NCI-H526 (cell line): Measurements from ENCODE around the gene ARMC12.
"Not testable (repeated sequence)": the region's sequence is repeated elsewhere in the genome, so short reads cannot be mapped to it uniquely, and the experiment has no call there.

ENCODE experiments used
- DNase-seq, 2 experiments: peaks; one replicate each; lab custom pipeline; 2025; lab: John Stamatoyannopoulos, UW

Gene ARMC12

DNA sequence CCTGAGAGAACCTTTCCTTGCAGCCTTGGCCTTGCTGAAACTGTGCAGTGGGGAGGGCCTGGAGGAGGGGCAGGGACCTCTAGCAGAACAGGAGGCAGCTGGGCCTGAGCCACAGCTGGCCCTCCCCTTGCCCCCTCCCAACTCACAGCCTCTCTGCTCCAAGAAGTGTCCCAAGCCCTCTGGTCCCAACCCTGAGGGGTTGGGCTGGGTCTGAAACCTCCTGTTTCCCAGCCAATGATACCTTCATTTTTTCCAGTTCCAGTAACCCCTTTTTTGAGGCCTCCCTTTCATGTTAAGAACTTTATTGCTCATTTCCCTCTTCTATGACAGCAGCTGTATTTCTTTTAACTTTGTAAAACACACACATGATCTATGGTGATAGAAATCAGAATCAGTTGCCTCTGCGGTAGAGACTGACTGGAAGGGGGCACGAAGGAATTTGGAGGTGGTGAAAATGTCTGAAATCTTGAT is 17.9 kb upstream of the ARMC12 start:
- DNase-seq: no peak

DNA sequence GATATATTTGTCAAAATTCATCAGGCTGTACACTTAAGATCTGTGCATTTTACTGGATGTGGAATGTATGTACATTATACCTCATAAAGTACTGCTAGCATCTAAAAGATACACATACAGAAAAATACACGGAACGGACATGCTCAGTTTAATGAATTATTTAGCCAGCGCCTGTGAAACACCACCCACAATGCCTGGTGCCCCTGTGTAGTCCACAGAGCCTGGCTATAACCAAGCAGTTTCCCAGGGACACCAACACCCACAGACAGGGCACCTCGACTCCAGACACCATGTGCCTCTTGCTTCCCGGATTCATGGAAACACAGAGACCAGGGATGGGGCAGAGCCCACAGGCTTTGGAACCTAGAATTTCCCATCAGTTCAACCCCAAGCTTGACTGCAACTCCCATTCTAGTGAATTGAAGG is 17.4 kb upstream of the ARMC12 start:
- no peak for DNase-seq

DNA sequence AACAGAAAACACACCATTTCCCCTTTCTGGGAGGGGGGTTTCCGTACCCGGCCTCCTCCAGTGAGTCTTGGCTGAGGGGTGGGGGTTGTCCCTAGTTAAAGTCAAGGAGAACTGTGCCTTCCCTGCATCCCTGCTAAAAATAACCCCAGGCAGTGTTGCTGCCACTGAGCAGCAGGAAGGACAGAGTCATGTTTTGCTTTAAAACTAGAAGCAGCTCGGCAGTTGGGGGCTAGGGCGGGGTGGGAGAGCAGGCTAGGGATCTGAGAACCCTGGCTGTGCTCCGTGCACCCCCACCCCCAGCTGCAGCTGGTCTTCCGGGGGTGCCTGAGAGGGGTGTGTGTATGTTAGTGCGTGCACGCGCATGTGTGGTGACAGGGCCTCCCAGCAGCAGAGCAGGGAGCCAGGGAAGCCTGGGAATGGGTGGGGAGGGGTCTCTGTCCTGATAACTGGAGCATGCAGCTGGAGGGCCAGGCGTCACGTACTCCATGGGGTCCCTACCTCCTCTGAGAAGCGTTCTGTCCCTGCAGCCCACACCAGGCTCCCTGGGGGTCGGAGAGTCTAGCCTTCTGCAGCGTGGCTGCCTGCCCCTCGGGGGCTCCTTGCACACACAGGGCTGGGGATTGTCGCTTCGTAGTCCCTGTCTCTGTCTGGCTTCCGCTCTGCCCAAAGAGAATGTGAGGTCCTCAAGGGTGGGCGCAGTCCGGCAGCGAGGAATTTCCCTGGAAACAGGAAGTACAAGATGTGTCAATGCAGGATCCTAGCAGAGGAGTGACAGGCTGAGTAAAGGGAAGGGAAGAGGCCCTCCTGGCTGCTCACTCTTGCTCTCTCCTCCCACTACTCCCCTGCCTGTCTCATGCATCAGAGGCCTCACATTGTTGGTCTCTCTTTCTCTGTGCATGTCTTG is 16.8 kb upstream of the ARMC12 start:
- DNase-seq: no peak

DNA sequence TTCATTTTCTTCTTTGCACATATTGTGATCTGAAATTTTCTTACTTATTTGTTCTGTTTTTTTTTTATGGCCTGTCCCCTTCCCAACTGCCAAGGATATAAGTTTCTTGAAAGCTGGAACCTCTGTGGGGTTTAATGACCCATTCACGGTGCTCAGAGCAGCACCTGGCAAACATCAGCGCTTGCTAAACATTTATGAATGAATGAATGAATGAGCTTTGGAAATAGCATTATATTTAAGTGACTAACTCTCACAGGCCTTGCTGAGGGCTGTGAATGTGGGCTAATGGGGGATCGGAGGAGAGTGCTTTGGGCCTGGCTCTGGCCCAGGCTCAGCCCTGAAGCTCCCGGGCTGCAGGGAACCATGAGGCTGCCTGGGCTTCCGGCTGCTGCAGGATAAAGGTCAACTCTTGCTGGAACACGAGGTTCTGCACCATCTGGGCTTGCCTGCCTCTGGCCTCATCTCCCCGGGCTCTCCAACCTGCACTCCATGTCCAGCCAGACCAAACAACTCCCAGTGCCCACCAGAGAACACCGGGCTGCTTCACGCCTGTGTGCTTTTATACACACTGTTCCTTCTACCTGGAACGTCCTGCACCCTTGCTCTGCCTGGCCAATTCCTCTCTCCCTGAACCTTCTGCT is 14.6 kb upstream of the ARMC12 start:
- DNase-seq: no peak

DNA sequence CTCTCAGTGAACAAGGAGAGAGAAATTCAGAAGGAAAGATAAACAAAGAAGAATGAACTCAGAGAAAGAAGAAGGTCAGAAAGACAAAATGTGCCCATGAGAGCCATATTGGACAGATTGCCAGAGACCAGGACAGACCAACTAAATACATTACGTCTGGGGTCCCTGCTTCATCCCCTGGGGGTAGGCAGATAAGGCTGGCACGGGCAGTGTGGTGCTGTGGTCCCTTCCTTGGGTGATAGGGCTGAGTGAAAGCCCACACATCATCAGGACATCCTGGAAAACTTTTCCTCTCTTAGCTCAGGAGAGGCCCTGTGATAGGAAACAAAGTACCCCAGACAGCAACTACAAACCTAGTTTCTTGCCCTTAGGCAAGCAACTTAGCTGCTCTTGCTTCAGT is 13.2 kb upstream of the ARMC12 start:
- DNase-seq: no peak

DNA sequence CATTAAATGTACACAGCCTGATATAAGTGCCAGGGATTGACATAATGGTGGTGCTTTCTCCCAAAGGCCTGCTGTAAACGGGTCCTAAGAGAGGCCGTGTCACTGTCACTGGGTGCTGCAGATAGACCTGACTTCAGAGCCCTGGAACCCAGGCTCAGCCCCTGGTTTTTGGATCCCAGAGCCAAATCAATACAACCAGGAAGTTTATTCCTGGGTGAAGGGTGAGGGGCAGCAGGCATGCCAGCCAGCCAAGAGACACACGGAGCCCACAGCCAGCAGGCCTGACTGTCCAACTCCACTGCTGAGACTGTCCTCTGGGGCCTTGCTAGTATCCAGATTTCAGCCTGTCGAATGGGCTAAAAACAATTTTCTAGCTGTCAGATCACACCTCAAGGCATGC is 12.8 kb upstream of the ARMC12 start:
- no peak for DNase-seq

DNA sequence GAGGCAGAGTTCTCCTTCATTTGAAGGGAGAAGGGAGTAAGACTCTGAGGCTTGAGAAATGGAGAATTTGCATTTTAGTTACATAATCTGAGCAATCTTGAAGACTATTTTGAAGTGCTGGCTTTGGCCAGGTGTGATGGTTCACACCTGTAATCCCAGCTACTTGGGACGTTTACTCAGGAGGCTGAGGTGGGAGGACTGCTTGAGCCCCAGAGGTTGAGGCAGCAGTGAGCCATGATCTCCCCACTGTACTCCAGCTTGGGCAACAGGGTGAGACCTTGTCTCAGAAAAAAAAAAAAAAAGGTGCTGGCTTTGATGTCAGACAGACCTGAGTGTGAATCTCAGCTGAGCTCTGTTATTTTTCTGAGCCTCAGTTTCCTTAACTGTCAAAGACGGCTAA is 12.4 kb upstream of the ARMC12 start:
- no peak for DNase-seq

DNA sequence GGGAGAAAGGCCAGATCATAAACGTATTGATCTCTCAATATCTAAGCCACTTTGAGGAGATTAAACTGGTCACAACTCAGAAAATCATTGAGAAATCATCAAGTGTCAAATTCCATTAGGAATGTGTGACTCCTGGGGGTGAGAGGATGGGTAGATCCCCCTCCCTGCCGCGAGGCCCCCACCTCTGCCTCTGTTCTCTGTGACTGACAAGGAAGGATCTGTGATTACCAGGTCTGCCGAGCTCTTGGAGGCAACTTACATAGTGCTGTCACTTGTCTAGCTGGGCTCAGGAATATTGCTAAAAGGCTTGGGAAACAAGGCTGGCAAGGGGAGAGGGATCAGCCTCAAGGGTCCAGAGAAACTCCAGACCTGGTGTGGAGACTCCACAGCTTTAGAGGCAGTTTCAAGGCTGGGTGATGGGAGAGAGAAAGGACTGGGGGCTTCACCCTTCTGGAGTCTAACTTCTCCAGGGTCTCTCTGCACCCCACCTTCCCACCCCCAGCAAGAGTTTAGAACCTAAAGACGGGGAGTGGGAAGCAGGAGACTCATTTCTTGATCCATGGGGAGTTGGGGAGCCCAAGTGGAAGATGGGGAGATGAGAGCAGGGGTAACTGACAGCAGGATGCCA is 11.6 kb upstream of the ARMC12 start:
- DNase-seq: no peak

DNA sequence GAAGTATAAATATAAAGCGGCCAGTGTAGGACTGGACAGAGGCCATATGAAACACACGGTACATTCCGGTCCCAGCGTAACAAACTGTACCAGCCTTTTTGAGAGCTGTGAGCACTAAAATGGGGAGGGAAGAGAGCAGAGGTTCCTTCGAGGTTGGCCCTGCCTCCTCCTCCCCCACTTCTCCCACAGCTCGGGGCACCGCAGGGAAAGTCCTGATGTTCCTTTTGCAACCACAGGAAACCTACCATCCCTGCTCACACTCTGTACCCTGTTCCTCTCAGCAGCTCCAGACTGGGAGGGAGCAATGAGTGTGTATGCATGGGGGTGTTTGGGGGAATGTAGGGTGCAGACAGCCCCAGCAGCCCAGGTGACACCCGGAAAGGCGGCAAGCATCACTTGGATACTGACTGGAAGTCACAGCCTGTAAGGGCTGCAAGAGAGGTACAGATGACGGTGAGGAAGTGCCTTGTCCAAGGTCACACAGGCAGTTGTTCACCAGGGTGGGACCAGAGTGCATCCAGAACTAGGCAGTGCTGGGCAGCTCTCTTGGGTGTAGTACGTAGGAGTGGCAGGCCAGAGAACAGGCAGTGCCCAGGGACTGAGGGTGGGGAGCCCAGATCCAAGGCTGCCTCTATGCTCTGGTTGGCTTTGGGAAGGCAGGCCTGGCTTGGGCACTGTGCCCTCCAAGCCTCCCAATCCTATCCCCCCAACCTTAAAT is 11.0 kb upstream of the ARMC12 start:
- peak in 1 of 2 experiments; percentile 14 for DNase-seq

DNA sequence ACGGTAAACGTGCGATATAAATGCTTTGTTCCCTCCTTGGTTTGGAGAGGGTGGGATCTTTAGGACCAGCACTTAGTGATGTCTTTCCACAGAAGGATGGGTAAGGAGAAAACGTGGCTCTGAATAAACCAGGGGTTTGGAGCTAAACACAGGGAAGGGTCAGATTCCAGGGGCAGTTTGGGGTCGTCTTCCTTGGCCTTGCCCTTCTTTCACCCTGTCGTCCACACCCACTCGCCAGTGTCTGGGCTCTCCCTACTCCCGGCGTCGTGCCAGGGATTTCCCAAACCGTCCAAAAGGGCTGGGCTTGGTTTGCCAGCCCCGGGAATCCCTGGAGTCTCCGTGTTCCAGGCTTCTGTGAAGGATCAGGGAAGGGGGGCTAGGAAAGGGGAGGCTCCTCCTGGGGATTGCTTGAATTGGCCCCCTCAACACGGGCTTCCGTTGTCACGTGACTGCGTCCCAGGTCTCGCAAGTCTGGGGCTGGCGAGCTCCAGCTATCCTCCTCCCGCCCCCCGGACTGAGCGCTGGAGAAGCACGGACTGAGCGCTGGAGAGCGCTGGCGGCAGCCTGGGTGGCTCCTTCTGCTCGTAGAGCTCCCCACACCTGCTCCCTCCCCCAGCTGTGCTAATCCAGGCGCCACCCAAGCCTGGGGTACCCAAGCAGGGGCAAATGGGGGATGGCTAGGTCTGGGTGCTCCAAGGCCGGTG is 9.4 kb upstream of the ARMC12 start:
- peak; percentile 66 to 82 for DNase-seq

DNA sequence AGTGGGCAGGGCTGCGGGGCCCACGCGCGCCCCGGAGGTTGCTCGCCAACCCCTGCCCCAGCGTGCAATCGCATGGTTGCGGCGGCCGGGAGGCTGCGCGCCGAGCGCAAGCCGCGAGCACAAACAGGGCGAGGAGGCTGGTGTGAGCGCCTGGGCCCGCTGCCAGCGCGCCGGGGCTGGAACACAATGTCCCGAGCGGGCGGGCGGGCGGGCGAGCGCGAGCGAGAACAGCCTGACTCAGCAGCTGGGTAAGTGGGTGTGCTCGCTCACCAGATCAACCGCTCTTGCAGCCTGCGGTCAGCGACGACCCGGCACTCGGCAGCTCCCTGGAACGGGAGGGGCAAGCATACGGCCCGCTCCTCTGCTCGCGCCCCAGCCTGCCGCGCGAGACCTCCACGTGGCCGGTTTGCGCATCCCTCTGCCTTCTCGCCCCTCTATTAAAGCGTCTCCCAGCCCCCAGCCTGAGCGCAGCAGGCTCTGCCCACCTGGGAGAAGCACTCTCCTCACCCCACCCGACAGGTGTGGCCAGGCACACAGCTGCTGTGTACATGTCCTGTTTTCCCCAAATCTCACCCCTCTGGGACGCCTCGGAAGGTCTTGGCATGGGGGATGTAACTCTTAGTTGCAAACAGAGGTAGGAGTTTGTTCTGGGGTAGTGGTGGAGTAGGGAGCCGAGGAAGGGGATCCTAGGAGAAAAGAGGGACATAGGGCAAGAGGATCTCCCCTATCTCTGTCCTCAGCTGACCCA is 8.7 kb upstream of the ARMC12 start:
- DNase-seq: peak; percentile 58 to 83

DNA sequence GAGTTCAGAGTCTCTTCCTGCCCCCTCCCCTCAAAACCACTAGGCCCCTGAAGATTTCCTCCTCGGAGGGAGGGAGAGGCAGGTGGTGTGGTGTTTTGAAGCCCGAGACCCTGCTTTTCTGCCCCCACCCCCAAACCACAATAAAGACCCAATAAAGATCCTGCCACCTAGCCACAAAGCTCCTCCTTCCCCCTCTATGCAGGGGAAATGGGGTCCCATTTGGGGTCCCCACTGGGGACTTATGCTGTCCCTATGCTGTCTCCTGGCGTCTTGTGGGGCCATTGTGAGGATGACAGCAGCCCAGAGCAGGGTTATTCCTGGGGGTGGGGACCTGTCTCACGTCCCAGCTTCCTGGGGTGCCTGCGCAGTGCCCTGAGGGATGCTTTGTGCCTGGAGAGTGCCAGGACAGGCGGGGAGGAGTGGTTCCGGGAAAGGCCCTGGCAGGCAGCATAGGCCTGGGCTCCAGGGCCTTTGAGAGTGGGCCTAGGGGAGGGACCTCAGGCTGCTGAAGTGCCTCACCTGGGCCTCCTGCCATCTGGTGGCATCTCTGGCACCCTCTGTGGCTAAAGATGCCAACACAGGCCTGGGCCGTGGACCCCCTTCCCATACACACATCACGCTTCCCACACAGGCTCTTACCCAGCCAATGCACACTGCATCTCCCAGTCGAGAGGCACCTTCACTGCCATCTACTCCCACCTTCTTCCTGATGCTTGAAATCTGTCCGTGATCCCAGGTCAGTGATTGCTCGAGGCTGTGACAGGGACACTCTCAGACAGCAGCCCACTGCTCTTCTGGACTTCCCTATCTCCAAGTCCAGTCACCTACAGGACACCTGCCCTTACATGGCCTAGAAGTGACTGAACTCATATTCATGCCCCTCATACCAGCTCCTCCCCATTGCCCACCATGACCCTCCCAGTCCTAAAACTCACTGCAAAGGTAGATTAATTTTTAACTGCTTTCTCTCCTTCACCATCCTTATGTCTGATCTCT is 7.9 kb upstream of the ARMC12 start:
- DNase-seq: peak in 1 of 2 experiments; percentile 52

DNA sequence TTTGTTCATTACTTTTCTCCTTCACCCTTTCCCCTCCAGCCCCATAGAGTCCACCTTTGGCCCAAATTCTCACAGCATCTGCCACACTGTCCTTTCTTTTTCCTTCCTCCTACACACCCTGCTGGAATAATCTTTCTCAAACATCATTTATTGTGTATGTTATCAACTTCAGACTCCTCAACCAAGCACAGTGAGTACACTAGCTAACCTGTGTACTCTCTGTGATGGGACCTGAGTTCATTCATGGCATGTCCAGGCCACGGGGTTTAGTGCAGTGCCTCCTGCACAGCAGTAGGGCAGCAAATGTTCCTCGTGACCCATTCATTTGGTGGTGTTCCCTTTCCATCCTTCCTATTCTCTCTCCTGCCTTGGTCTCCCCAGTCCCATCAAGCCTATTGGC is 7.1 kb upstream of the ARMC12 start:
- DNase-seq: no peak

DNA sequence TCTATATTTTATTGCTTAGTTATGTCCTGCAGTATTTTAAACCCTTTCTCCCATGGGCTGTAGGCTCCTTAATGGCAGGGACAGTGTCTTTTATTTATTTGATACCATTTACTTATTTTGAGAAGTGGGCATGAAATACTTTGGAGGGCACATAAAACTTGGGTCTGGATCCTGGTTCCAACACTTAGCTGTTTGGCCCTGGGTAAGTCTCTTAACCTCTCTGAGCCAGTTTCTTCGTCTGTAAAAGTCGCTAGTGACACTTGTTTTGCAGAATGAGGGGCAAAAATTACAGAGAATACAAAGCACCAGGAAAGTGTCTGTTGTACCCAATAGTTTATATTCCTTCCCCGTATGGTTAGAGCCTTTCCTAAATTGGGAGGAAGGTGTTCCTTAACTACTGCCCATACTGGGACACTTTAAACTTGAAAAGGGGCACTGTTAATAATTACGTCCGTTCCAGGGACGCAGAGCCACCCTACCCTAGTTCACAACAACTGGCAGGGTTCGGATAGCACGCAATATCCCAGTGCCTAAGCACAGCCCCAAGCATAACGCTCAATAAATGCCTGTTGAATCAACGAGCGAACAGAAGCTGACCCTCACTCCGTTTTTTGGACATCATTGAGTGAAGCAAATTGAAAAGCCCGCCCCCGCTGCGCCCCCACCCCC is 6.0 kb upstream of the ARMC12 start:
- DNase-seq: no peak

DNA sequence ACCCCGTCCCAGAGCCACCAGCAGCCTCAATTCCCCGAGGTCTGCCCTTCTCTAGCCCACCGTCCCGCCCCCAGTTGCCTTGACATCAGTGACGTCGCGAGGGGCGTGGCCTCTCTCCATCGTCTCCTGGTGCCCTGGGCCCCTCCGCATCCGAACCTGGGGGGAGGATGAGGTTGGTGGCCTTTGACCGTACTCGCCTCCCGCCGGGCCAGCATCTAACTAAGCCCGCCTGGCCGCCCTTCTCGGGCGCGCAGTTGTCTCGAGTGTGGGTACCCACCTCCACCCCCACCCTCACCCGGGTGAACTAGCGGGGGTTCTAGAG is 5.5 kb upstream of the ARMC12 start:
- DNase-seq: peak; percentile 68 to 93

DNA sequence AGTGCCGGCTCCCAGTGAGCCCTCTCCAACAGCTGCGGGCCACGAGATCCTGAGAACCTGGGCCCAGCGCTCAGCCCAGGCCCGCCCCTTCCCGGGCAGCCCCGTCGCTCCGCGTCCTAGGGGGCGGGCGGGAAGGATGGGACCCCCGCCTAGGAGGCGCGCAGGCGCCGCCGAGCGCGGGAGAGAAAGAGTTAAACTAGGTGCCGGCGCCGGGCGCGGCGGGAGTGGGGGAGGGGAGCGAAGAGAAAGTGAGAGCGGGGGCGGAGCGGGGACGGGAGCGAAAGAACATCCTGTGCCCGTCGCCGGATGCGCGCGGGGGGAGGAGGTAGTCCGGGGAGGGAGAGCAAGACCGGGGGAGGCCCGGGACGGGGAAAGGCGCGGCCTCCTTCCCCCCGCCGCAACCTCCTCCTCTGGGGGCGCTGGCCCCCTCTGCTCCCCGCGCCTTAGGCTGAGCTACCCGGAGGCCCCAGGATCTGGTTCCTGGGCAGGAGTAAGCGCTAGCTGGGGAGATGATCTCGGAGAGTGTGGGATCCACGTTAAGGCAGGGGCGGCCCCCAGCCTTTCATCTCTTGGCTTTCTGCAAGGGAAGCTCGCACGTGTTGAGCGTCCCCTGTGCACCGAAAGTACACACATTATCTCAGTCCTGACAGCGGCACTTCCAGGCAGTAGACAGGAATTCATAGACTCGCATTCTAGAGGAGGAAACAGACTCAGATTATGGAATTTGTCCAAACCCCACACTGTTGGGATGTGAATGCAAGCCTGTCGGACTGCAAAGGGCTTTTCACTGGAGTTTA is 4.9 kb upstream of the ARMC12 start:
- DNase-seq: peak; percentile 67 to 91

DNA sequence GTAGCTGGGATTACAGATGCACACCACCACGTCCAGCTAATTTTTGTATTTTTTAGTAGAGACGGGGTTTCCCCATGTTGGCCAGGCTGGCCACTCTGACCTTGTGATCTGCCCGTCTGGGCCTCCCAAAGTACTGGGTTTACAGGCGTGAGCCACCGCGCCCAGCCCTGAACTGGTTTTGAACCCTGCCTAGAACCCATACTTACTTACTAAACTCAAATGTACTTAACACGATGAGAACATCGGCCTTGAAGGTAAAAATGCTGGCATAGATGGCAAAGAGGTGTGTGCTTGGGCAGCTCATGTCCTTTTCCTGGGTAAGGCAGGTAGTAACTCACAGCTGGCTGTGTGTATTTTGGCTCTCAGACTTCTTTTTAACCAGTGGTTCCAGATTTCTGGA is 3.2 kb upstream of the ARMC12 start:
- no peak for DNase-seq

DNA sequence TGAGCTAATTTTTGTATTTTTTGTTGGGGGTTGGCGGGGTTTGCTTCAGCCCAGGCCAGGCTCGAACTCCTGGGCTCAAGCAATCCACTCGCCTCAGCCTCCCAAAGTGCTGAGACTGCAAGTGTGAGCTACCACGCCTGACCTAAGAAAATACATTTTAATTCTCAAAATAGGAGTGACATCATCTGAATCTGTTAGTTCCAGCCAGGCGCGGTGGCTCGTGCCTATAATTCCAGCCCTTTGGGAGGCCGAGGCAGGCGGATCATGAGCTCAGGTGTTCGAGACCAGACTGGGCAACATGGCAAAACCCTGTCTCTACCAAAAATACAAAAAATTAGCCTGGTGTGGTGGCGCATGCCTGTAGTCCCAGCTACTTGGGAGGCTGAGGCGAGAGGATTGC is 2.5 kb upstream of the ARMC12 start:
- DNase-seq: not testable (repeated sequence)
